HepG2 (cell line): Measurements from ENCODE around the gene NOL4L. TPM values are rescaled to one million over a fixed set of nuclear protein-coding genes. Genes with fewer than 3 reads are reported as not detected.

ENCODE experiments used
- BRD4 ChIP-seq: sonication (generic); formaldehyde crosslinking; IDR thresholded peaks from 2 replicates; pipeline ENCODE4 v1.4.0; 2020; ENCODE audit warnings: missing genetic modification reagents
- CREB1 ChIP-seq, 2 experiments: fragments of 450-650 bp in 1 of 2; IDR thresholded peaks; 2 replicates each; pipeline ENCODE4 v1.6.1; 2016 to 2017; ENCODE audit warnings: control low read depth in 1 of 2, mild to moderate bottlenecking in 1 of 2, missing compliant biosample characterization in 1 of 2, missing genetic modification characterization in 1 of 2
- EED ChIP-seq: sonication (generic); formaldehyde crosslinking; IDR thresholded peaks from 2 replicates; pipeline ENCODE4 v1.5.0; 2020; ENCODE audit warnings: mild to moderate bottlenecking, missing genetic modification reagents
- GTF2F1 ChIP-seq: fragments of 150-350 bp; IDR thresholded peaks from 2 replicates; pipeline ENCODE4 v1.6.1; 2014; ENCODE audit warnings: low read length
- IKZF1 ChIP-seq: fragments of 450-650 bp; IDR thresholded peaks from 2 replicates; pipeline ENCODE4 v1.7.1; 2016
- MTF2 ChIP-seq: sonication (generic); formaldehyde crosslinking; IDR thresholded peaks from 2 replicates; pipeline ENCODE4 v1.5.0; 2020; ENCODE audit warnings: missing genetic modification reagents, borderline replicate concordance
- NFYB ChIP-seq: sonication (generic); formaldehyde crosslinking; IDR thresholded peaks from 2 replicates; pipeline ENCODE4 v1.4.0; 2020; ENCODE audit warnings: missing genetic modification reagents
- PLRG1 ChIP-seq: fragments of 450-650 bp; conservative IDR thresholded peaks from 2 replicates; pipeline ENCODE4 v1.6.1; 2016
- RARG ChIP-seq: sonication (generic); formaldehyde crosslinking; IDR thresholded peaks from 2 replicates; pipeline ENCODE4 v1.4.0; 2020; ENCODE audit warnings: low read depth, mild to moderate bottlenecking, missing genetic modification reagents
- SIX4 ChIP-seq: sonication (generic); formaldehyde crosslinking; IDR thresholded peaks from 2 replicates; pipeline ENCODE4 v1.4.0; 2020; ENCODE audit warnings: missing genetic modification reagents
- SMAD3 ChIP-seq: sonication (generic); formaldehyde crosslinking; IDR thresholded peaks from 2 replicates; pipeline ENCODE4 v1.4.0; 2020; ENCODE audit warnings: missing genetic modification reagents
- SMC3 ChIP-seq: IDR thresholded peaks from 2 replicates; pipeline ENCODE4 v1.6.1; 2011; ENCODE audit warnings: low read length, improper control_type of control experiment
- SP4 ChIP-seq: sonication (generic); formaldehyde crosslinking; IDR thresholded peaks from 2 replicates; pipeline ENCODE4 v1.8.1; 2023; ENCODE audit warnings: mild to moderate bottlenecking, missing genetic modification reagents
- TBX3 ChIP-seq: fragments of 450-650 bp; IDR thresholded peaks from 2 replicates; pipeline ENCODE4 v1.6.1; 2017; ENCODE audit warnings: antibody characterized with exemption, mild to moderate bottlenecking, inconsistent platforms, borderline replicate concordance
- TCF12 ChIP-seq, 2 experiments: fragments of 450-650 bp in 1 of 2; sonication (generic) in 1 of 2; formaldehyde crosslinking in 1 of 2; IDR thresholded peaks; 2 replicates each; pipeline versions ENCODE4 v1.6.1 to v1.8.0; 2017 to 2022; ENCODE audit warnings: antibody characterized with exemption in 1 of 2, mild to moderate bottlenecking in 1 of 2, missing genetic modification reagents in 1 of 2, moderate library complexity in 1 of 2
- ZNF121 ChIP-seq: sonication (generic); formaldehyde crosslinking; IDR thresholded peaks from 2 replicates; pipeline ENCODE4 v1.5.0; 2020; ENCODE audit warnings: mild to moderate bottlenecking, missing genetic modification reagents
- ZNF253 ChIP-seq: sonication (generic); formaldehyde crosslinking; IDR thresholded peaks from 2 replicates; pipeline ENCODE4 v1.8.0; 2022; ENCODE audit warnings: mild to moderate bottlenecking, missing genetic modification reagents, borderline replicate concordance
- ZNF781 ChIP-seq: sonication (generic); formaldehyde crosslinking; IDR thresholded peaks from 2 replicates; pipeline ENCODE4 v1.5.1; 2020; ENCODE audit warnings: borderline replicate concordance, mild to moderate bottlenecking, missing genetic modification reagents; ENCODE audit errors: not compliant biosample characterization
- ZNF839 ChIP-seq: sonication (generic); formaldehyde crosslinking; IDR thresholded peaks from 2 replicates; pipeline ENCODE4 v1.4.0; 2020; ENCODE audit warnings: missing genetic modification reagents, mild to moderate bottlenecking, borderline replicate concordance
- ZNF879 ChIP-seq: sonication (generic); formaldehyde crosslinking; IDR thresholded peaks from 2 replicates; pipeline ENCODE4 v1.8.1; 2023; ENCODE audit warnings: missing genetic modification reagents
- ZNF891 ChIP-seq: sonication (generic); formaldehyde crosslinking; IDR thresholded peaks from 2 replicates; pipeline ENCODE4 v1.5.0; 2020; ENCODE audit warnings: mild to moderate bottlenecking, missing genetic modification reagents
- ZZZ3 ChIP-seq: sonication (generic); formaldehyde crosslinking; IDR thresholded peaks from 2 replicates; pipeline ENCODE4 v1.4.0; 2020; ENCODE audit warnings: missing genetic modification reagents, mild to moderate bottlenecking, borderline replicate concordance
- polyA plus RNA-seq, 8 experiments: library from polyadenylated mRNA; depleted of rRNA in 3 of 8; stranded (reverse) in 7 of 8; unstranded in 1 of 8; fragments of >200 nt; fragmentation: Illumina TruSeq in 4 of 8; extraction: Trizol in 4 of 8; gene quantifications; 2 replicates each; pipeline versions ENCODE4 v1.2.1 to v1.2.3, GENCODE V29; 2011 to 2016; ENCODE audit warnings: low read depth in 4 of 8, missing spikeins in 1 of 8, mixed read lengths in 1 of 8; ENCODE audit not compliant: insufficient read depth in 1 of 8
- total RNA-seq, 5 experiments: library from RNA; depleted of rRNA; stranded (reverse); fragments of >200 nt; fragmentation: Illumina TruSeq; extraction: Trizol; gene quantifications; 2 replicates each; pipeline ENCODE4 v1.2.3, GENCODE V29; 2016; ENCODE audit warnings: low read depth in 1 of 5
- TF ChIP-seq, protein P1 (sequence below): sonication (generic); formaldehyde crosslinking; IDR thresholded peaks from 2 replicates; pipeline ENCODE4 v1.5.1; 2020; ENCODE audit warnings: mild to moderate bottlenecking, missing genetic modification reagents, moderate library complexity
- TF ChIP-seq, protein P2 (sequence below): sonication (generic); formaldehyde crosslinking; IDR thresholded peaks from 2 replicates; pipeline ENCODE4 v1.4.0; 2020; ENCODE audit warnings: missing genetic modification reagents

The NOL4L gene
- total and polyA plus RNA-seq, 2 of the 13 experiments (the other 11 are each of a cell fraction or from before 2014, with no cell fraction given) = 16.6 to 35.4 TPM

DNA sequence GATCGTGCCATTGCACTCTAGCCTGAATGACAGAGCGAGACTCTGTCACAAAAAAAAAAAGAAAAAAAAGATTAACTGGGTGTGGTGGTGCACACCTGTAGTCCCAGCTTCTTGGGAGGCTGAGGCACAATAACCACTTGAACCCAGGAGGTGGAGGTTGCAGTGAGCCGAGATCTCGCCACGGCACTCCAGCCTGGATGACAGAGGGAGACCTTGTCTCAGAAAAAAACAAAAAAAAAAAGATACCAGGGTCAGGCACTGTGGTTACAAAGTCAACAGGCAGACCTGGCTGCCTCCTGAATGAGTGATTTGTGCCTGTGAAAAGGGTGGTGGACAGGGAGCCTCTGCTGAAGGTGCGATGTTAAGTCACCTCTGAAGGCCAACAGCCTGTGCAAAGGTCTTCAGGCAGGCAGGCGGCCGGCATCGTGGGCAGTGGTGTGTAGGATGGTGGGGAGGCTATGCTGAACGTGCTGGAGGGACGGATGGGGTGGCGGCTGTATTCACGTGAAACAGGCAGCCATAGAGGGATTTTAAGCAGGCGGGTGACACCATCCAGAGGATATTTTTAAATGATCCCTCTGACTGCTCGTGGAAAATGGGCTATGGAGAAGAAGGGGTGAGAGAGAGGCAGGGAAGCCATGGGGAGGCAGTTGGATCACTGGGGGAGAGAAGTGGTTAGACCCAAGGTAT lies 41.4 kb downstream of the NOL4L start (continued):
- TF ChIP-seq, protein P1, sequence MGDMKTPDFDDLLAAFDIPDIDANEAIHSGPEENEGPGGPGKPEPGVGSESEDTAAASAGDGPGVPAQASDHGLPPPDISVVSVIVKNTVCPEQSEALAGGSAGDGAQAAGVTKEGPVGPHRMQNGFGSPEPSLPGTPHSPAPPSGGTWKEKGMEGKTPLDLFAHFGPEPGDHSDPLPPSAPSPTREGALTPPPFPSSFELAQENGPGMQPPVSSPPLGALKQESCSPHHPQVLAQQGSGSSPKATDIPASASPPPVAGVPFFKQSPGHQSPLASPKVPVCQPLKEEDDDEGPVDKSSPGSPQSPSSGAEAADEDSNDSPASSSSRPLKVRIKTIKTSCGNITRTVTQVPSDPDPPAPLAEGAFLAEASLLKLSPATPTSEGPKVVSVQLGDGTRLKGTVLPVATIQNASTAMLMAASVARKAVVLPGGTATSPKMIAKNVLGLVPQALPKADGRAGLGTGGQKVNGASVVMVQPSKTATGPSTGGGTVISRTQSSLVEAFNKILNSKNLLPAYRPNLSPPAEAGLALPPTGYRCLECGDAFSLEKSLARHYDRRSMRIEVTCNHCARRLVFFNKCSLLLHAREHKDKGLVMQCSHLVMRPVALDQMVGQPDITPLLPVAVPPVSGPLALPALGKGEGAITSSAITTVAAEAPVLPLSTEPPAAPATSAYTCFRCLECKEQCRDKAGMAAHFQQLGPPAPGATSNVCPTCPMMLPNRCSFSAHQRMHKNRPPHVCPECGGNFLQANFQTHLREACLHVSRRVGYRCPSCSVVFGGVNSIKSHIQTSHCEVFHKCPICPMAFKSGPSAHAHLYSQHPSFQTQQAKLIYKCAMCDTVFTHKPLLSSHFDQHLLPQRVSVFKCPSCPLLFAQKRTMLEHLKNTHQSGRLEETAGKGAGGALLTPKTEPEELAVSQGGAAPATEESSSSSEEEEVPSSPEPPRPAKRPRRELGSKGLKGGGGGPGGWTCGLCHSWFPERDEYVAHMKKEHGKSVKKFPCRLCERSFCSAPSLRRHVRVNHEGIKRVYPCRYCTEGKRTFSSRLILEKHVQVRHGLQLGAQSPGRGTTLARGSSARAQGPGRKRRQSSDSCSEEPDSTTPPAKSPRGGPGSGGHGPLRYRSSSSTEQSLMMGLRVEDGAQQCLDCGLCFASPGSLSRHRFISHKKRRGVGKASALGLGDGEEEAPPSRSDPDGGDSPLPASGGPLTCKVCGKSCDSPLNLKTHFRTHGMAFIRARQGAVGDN (CRISPR knock-in tag) = peak; percentile 100
- peak; percentile 88; the same call in 1 of the 2 replicates for TF ChIP-seq ZZZ3 (CRISPR knock-in tag)
- TF ChIP-seq IKZF1 = no peak
- peak; percentile 87 for TF ChIP-seq SIX4 (CRISPR knock-in tag)
- no peak for TF ChIP-seq CREB1 (IDR thresholded peaks at IDR 0.05)
- no peak for TF ChIP-seq CREB1 (CRISPR knock-in tag; IDR thresholded peaks at IDR 0.05)
- TF ChIP-seq TCF12 (IDR thresholded peaks at IDR 0.05) = no peak
- TF ChIP-seq TCF12 (CRISPR knock-in tag; IDR thresholded peaks at IDR 0.05) = peak; percentile 95
- no peak; the same call in none of the 2 replicates for TF ChIP-seq ZNF839
- TF ChIP-seq EED = peak; percentile 90; the same call in 1 of the 2 replicates
- TF ChIP-seq ZNF253 (CRISPR knock-in tag) = peak; percentile 95
- peak; percentile 96; the same call in 1 of the 2 replicates for TF ChIP-seq ZNF879 (CRISPR knock-in tag)
- peak; percentile 86 for TF ChIP-seq SP4 (CRISPR knock-in tag)
- TF ChIP-seq MTF2 (CRISPR knock-in tag) = no peak
- TF ChIP-seq GTF2F1 = no peak
- no peak for TF ChIP-seq RARG (CRISPR knock-in tag)
- peak; percentile 100 for TF ChIP-seq BRD4 (CRISPR knock-in tag)
- TF ChIP-seq PLRG1 = no peak
- peak; percentile 98 for TF ChIP-seq SMAD3 (CRISPR knock-in tag)
- TF ChIP-seq, protein P2, sequence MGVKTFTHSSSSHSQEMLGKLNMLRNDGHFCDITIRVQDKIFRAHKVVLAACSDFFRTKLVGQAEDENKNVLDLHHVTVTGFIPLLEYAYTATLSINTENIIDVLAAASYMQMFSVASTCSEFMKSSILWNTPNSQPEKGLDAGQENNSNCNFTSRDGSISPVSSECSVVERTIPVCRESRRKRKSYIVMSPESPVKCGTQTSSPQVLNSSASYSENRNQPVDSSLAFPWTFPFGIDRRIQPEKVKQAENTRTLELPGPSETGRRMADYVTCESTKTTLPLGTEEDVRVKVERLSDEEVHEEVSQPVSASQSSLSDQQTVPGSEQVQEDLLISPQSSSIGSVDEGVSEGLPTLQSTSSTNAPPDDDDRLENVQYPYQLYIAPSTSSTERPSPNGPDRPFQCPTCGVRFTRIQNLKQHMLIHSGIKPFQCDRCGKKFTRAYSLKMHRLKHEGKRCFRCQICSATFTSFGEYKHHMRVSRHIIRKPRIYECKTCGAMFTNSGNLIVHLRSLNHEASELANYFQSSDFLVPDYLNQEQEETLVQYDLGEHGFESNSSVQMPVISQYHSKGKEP = 0 out of 2 replicates have a peak, but pooled peaks have one; percentile 81
- peak; percentile 77 for TF ChIP-seq ZNF781 (CRISPR knock-in tag)
- TF ChIP-seq ZNF891 (CRISPR knock-in tag) = 0 out of 2 replicates have a peak, but pooled peaks have one; percentile 26
- peak; percentile 98 for TF ChIP-seq TBX3
- peak; percentile 56 for TF ChIP-seq NFYB (CRISPR knock-in tag)
- no peak for TF ChIP-seq ZNF121 (CRISPR knock-in tag)
- TF ChIP-seq SMC3 = peak; percentile 31; the same call in 1 of the 2 replicates
